SU-DHL-6 (cell line): Measurements from ENCODE around the gene TPST2.

ENCODE experiments used
- EZH2phosphoT487 ChIP-seq: fragments of 200-600 bp; sonication (generic), shearing (Covaris generic); conservative IDR thresholded peaks from 2 replicates; pipeline ENCODE4 v1.6.1; 2018; ENCODE audit warnings: mild to moderate bottlenecking, antibody characterized with exemption, low read length, moderate library complexity, mixed read lengths
- TF ChIP-seq, protein P1 (sequence below): fragments of 200-600 bp; sonication (generic); IDR thresholded peaks from one replicate; pipeline ENCODE4 v1.5.1; 2017; ENCODE audit warnings: antibody characterized with exemption, mild to moderate bottlenecking, low read length, moderate library complexity; ENCODE audit not compliant: insufficient read depth, poor library complexity, severe bottlenecking

DNA sequence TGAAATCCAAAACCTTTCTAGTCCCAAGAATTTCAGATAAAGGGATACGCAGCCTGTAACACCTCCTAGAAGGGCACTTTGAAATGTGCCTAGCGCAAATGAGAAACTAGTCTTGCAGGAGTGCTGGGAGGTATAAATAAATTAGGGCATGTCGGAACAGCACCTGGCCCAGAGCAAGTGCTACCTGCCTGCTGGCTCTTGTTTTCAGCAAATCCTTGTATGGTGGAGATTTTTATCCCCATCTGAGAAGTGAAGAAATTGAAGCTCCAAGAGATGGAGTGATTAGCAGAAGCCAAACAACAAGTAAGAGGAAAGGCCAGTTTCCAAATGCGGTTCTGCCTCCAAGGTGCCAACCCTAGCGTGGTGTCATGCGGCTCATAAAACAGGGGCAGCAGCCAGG lies 40.9 kb downstream of the TPST2 start:
- TF ChIP-seq EZH2phosphoT487, result no peak
- TF ChIP-seq, protein P1, sequence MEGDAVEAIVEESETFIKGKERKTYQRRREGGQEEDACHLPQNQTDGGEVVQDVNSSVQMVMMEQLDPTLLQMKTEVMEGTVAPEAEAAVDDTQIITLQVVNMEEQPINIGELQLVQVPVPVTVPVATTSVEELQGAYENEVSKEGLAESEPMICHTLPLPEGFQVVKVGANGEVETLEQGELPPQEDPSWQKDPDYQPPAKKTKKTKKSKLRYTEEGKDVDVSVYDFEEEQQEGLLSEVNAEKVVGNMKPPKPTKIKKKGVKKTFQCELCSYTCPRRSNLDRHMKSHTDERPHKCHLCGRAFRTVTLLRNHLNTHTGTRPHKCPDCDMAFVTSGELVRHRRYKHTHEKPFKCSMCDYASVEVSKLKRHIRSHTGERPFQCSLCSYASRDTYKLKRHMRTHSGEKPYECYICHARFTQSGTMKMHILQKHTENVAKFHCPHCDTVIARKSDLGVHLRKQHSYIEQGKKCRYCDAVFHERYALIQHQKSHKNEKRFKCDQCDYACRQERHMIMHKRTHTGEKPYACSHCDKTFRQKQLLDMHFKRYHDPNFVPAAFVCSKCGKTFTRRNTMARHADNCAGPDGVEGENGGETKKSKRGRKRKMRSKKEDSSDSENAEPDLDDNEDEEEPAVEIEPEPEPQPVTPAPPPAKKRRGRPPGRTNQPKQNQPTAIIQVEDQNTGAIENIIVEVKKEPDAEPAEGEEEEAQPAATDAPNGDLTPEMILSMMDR, result no peak
